ENCODE results near the gene REEP1. TPM values are rescaled to one million over a fixed set of nuclear protein-coding genes. Genes with fewer than 3 reads are reported as not detected.
"Not testable (repeated sequence)": the region's sequence is repeated elsewhere in the genome, so short reads cannot be mapped to it uniquely, and the experiment has no call there.

REEP1 gene
- total RNA-seq, 4 donors from 2014 or later: 0.39 to 3.3 (median 1.7) TPM

DNA sequence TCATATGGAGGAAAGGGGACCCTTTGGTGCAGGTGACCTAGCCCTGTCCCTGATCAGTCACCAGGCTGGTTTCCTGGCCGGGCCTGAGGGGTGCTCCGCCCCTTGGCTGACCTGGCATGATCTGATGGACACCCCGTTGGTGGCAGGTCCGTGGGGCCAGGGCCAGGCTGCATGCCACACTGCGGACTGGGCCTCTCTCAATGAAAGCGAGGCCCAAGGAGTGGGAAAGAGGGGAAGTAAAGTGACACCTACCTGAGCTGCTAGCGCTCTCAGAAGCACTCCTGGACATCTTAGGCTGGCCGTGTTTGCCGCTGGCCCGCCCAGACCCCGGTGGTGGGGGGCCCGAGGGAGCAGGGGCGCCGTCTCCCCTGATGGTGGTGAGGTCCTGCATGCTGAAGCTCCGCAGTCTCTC, 105.0 kb downstream of the REEP1 start:
- H3K36me3 ChIP-seq: no peaks in the 10 kb centered on the region
- H3K9me3 ChIP-seq: no peaks in the 10 kb centered on the region
- no peak overlapping the region for H3K4me3 ChIP-seq
- 68 to 90% methylated on average over 3 to 14 of the region's 15 CpGs for WGBS, 2 donors
- H3K4me1 ChIP-seq: peaks cover 0 to 5% (median 0%) of the 10 kb centered on the region in 4 donors
- no peaks in the 10 kb centered on the region for H3K27me3 ChIP-seq
- TF ChIP-seq POLR2A (IDR thresholded peaks at IDR 0.05) (no peak), EP300 (IDR thresholded peaks at IDR 0.05) (no peak)
- TF ChIP-seq, protein P1, sequence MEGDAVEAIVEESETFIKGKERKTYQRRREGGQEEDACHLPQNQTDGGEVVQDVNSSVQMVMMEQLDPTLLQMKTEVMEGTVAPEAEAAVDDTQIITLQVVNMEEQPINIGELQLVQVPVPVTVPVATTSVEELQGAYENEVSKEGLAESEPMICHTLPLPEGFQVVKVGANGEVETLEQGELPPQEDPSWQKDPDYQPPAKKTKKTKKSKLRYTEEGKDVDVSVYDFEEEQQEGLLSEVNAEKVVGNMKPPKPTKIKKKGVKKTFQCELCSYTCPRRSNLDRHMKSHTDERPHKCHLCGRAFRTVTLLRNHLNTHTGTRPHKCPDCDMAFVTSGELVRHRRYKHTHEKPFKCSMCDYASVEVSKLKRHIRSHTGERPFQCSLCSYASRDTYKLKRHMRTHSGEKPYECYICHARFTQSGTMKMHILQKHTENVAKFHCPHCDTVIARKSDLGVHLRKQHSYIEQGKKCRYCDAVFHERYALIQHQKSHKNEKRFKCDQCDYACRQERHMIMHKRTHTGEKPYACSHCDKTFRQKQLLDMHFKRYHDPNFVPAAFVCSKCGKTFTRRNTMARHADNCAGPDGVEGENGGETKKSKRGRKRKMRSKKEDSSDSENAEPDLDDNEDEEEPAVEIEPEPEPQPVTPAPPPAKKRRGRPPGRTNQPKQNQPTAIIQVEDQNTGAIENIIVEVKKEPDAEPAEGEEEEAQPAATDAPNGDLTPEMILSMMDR (IDR thresholded peaks at IDR 0.05): no peak
- DNase-seq (ENCODE audit: low spot score in 2 of 2): no peak
- no peak overlapping the region for H3K27ac ChIP-seq

DNA sequence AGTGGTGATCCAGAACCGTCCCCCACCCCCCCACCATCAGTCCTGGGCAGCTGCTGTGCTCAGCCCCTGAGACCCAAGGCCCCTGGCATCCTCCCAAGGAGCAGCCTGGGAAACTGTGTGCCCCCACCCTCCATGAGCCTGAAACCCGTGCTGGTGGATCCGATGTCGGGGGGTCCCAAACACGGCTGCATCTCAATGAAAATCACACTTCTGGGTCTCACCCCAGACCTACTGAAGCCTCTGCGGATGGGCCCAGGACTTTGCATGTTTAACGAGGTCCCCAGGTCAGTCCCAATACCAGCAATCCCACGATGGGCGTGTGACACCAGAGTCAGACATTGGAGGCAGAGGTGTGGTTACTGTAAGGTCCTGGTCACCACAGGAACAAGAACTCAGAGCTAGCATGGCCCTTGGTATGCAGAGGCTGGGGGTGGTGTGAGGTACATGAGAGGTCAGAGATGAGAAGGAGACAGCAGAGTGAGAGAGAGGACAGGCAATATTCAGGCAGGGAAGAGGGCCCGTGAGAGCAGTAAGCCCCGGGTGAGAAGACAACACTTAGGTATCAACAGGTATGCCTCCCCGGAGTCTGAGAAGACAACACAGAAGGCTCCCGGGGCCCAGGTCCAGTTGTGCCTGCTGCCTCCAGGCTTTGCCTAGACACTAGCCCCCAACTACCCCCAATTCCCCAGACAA, 105.6 kb downstream of the REEP1 start:
- Histone ChIP-seq H3K9me3 (no peaks in the 10 kb centered on the region), H3K36me3 (no peaks in the 10 kb centered on the region), H3K27me3 (no peaks in the 10 kb centered on the region), H3K4me3 (no peak overlapping the region), H3K27ac (no peak overlapping the region), H3K4me1 (peaks cover 0 to 5% (median 0%) of the 10 kb centered on the region in 4 donors)
- WGBS, 2 donors: 83 to 88% methylated on average over 9 to 13 of the region's 13 CpGs
- no peak for DNase-seq (ENCODE audit: low spot score in 2 of 2)
- TF ChIP-seq, protein P1 (IDR thresholded peaks at IDR 0.05): no peak

DNA sequence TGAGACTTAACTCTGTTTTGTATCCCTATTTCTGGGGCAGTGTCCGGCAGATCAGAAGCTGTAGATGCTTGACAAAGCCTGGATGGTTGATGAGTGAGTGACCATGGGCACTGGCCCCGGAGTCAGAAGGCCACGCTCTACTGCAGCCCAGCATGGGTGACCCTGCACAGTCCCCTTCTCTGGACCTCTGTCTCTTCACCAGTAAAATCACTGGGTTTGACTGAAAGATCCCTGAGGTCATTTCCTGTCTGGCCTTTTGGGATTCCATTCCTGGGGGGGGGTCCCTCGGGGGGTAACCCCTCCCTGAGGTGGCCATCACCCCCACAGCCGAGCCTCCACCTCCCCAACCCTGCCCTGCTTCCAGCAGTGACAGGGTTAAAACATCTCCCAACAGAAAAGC, 106.5 kb downstream of the REEP1 start:
- Histone ChIP-seq H3K27ac (no peak overlapping the region), H3K9me3 (no peaks in the 10 kb centered on the region), H3K4me3 (no peak overlapping the region), H3K4me1 (peaks cover 0 to 5% (median 0%) of the 10 kb centered on the region in 4 donors), H3K27me3 (no peaks in the 10 kb centered on the region), H3K36me3 (no peaks in the 10 kb centered on the region)
- DNase-seq (ENCODE audit: low spot score in 2 of 2): no peak
- WGBS, 2 donors: 76 to 79% methylated on average over 5 of the region's 5 CpGs
- TF ChIP-seq, protein P1 (IDR thresholded peaks at IDR 0.05): no peak
- TF ChIP-seq EP300 (IDR thresholded peaks at IDR 0.05) (no peak), POLR2A (IDR thresholded peaks at IDR 0.05) (no peak)

DNA sequence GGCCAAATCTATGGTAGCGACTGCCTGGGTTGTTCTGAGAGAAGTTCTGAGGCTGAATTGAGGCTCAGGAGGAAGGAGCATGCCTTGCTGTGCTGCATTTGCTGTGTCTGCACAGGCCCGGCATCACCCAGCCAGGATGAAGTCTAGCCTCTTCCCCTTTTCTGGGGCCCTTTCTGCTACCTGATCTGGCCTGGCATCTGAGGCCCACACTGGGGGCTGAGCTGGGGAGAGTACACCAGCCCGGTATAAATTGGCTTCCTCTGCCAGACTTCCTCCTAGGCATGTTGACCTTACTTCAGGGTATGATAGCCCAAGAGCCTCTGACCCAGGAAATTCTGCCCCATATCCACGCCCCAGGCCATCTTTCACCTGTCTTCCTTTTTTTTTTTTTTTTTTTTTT, 108.2 kb downstream of the REEP1 start:
- H3K27me3 ChIP-seq: no peaks in the 10 kb centered on the region
- no peak overlapping the region for H3K4me3 ChIP-seq
- peaks cover 0 to 7% (median 1%) of the 10 kb centered on the region in 4 donors for H3K4me1 ChIP-seq
- H3K36me3 ChIP-seq: no peaks in the 10 kb centered on the region
- no peaks in the 10 kb centered on the region for H3K9me3 ChIP-seq
- 76 to 80% methylated on average over 4 of the region's 4 CpGs for WGBS, 2 donors
- DNase-seq (ENCODE audit: low spot score in 2 of 2): no peak
- no peak overlapping the region for H3K27ac ChIP-seq
- no peak for TF ChIP-seq POLR2A (IDR thresholded peaks at IDR 0.05)
- TF ChIP-seq, protein P1 (IDR thresholded peaks at IDR 0.05): no peak
- no peak for TF ChIP-seq EP300 (IDR thresholded peaks at IDR 0.05)

DNA sequence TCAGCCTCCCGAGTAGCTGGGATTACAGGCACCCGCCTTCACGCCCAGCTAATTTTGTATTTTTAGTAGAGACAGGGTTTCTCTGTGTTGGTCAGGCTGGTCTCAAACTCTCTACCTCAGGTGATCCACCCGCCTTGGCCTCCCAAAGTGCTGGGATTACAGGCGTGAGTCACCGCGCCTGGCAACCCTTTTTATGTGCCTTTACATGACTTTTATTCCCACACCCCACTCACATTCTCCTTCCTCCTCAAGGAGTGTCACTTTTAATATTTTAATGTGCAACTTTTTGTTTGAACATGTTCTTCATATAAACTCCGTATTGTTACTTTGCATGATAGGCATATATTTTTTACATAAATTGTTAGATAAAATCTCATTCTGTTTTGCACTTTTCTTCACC, 108.9 kb downstream of the REEP1 start:
- H3K27ac ChIP-seq; DNase-seq (ENCODE audit: low spot score in 2 of 2): not testable (repeated sequence)

More for the DNA sequence above, 108.9 kb downstream of the REEP1 start:
- not testable (repeated sequence) for H3K4me3 ChIP-seq, H3K36me3 ChIP-seq, H3K9me3 ChIP-seq, H3K27me3 ChIP-seq
- peaks cover 0 to 13% (median 1%) of the 10 kb centered on the region in 4 donors for H3K4me1 ChIP-seq
- WGBS, 2 donors: 94 to 96% methylated on average over 8 of the region's 8 CpGs
